Endothelial cell of umbilical vein (primary cell): ENCODE data around the gene PPFIA1. TPM values are rescaled to one million over a fixed set of nuclear protein-coding genes. Genes with fewer than 3 reads are reported as not detected.

Experiments used
- BruUV-seq: library from RNA; stranded (reverse); fragments of 400-500 nt; replicated peaks from 2 replicates; lab custom pipeline; 2021; lab: Mats Ljungman, UMichigan
- CTCF ChIA-PET: fragments of 300-600, 350-600 bp; sonication (Branson Sonifier 250); formaldehyde crosslinking; loops from one replicate; lab custom pipeline; 2021; ENCODE audit warnings: antibody characterized with exemption, inconsistent platforms; lab: Charles Lee
- POLR2A ChIA-PET: fragments of 300-600, 350-600 bp; sonication (Branson Sonifier 250); formaldehyde crosslinking; loops from one replicate; lab custom pipeline; 2021; ENCODE audit warnings: antibody characterized with exemption, inconsistent platforms; lab: Charles Lee
- DNase-seq: peaks from one replicate; pipeline ENCODE4 v3.0.0-alpha.2; 2011; ENCODE audit warnings: low read depth, low spot score
- FAIRE-seq: peaks from 2 replicates; lab custom pipeline; 2011; peaks lifted over from hg19 to GRCh38; lab: Jason Lieb, UNC
- H2AFZ ChIP-seq: 2 replicates; pipeline ENCODE4 v1.6.0; 2012; ENCODE audit warnings: low read depth, low read length, control low read depth, inconsistent platforms
- H3K27ac ChIP-seq: 2 replicates; pipeline ENCODE4 v1.5.1; 2011; ENCODE audit warnings: low read depth, mild to moderate bottlenecking, control low read depth, low read length, moderate library complexity; ENCODE audit not compliant: insufficient read depth
- H3K27me3 ChIP-seq, 2 experiments: 2 replicates each; pipeline versions ENCODE4 v1.6.0 to v1.6.1; 2011; ENCODE audit warnings: low read length in 2 of 2, mixed read lengths in 1 of 2; ENCODE audit not compliant: control insufficient read depth in 2 of 2, insufficient read depth in 2 of 2
- H3K36me3 ChIP-seq, 2 experiments: 2 replicates in 1 of 2; 3 replicates in 1 of 2; pipeline ENCODE4 v1.5.1; 2011; ENCODE audit warnings: low read length in 2 of 2, mild to moderate bottlenecking in 1 of 2, moderate library complexity in 1 of 2; ENCODE audit not compliant: control insufficient read depth in 2 of 2, insufficient read depth in 2 of 2; ENCODE audit errors: extremely low read depth in 1 of 2
- H3K4me1 ChIP-seq: 3 replicates; pipeline ENCODE4 v1.5.1; 2011; ENCODE audit warnings: mild to moderate bottlenecking, low read length; ENCODE audit not compliant: control insufficient read depth, insufficient read depth; ENCODE audit errors: extremely low read depth
- H3K4me2 ChIP-seq: 2 replicates; pipeline ENCODE4 v1.6.1; 2011; ENCODE audit warnings: low read length, control low read depth, mixed read lengths; ENCODE audit not compliant: insufficient read depth
- H3K4me3 ChIP-seq, 3 experiments: fragments of 200-600 bp in 1 of 3; sonication (generic), shearing (Covaris generic) in 1 of 3; replicated peaks in 1 of 3; 2 replicates each; pipeline ENCODE4 v1.5.1; 2011 to 2016; ENCODE audit warnings: control low read depth in 3 of 3, low read length in 3 of 3, mild to moderate bottlenecking in 2 of 3, inconsistent platforms in 1 of 3, low read depth in 1 of 3, moderate library complexity in 1 of 3; ENCODE audit not compliant: insufficient read depth in 1 of 3
- H3K79me2 ChIP-seq: 2 replicates; pipeline ENCODE4 v1.6.0; 2012; ENCODE audit warnings: low read length, inconsistent platforms; ENCODE audit not compliant: control insufficient read depth, insufficient read depth
- H3K9ac ChIP-seq: replicated peaks from 2 replicates; pipeline ENCODE3; 2011; ENCODE audit warnings: low read length, control low read depth; ENCODE audit not compliant: insufficient read depth; ENCODE audit errors: extremely low read depth
- H3K9me1 ChIP-seq: replicated peaks from 3 replicates; pipeline ENCODE4 v1.6.0; 2011; ENCODE audit warnings: mild to moderate bottlenecking, low read length; ENCODE audit not compliant: control insufficient read depth, insufficient read depth; ENCODE audit errors: extremely low read depth
- H3K9me3 ChIP-seq: replicated peaks from 2 replicates; pipeline ENCODE4 v1.5.1; 2012; ENCODE audit warnings: low read length, inconsistent platforms; ENCODE audit not compliant: control insufficient read depth, insufficient read depth
- H4K20me1 ChIP-seq: replicated peaks from 2 replicates; pipeline ENCODE3; 2011; ENCODE audit warnings: mild to moderate bottlenecking, low read length; ENCODE audit not compliant: control insufficient read depth, insufficient read depth; ENCODE audit errors: extremely low read depth
- EZH2 ChIP-seq: IDR thresholded peaks from 2 replicates; pipeline ENCODE4 v1.6.1; 2012; ENCODE audit warnings: borderline replicate concordance, low read depth, mild to moderate bottlenecking, moderate library complexity, low read length, inconsistent platforms; ENCODE audit not compliant: severe bottlenecking
- FOS ChIP-seq: IDR thresholded peaks from 2 replicates; pipeline ENCODE4 v1.6.1; 2011; ENCODE audit warnings: mild to moderate bottlenecking, low read length, moderate library complexity, borderline replicate concordance; ENCODE audit not compliant: insufficient read depth
- GATA2 ChIP-seq: IDR thresholded peaks from 2 replicates; pipeline ENCODE4 v1.7.0; 2011; ENCODE audit warnings: low read depth, mild to moderate bottlenecking, moderate library complexity, mixed read lengths, low read length; ENCODE audit not compliant: insufficient read length, insufficient read depth
- JUN ChIP-seq: IDR thresholded peaks from 2 replicates; pipeline ENCODE4 v1.6.1; 2011; ENCODE audit warnings: borderline replicate concordance, low read depth; ENCODE audit not compliant: insufficient read length, insufficient read depth
- MYC ChIP-seq: IDR thresholded peaks from one replicate; pipeline ENCODE4 v1.6.1; 2011; ENCODE audit warnings: mild to moderate bottlenecking, low read depth, low read length
- POLR2A ChIP-seq: IDR thresholded peaks from 2 replicates; pipeline ENCODE4 v1.6.1; 2012; ENCODE audit warnings: low read depth, mild to moderate bottlenecking, control low read depth, low read length
- dilution Hi-C: fragments of 300-500 bp; cut with MboI; formaldehyde crosslinking; loops from one replicate; pipeline ENCODE4 v1.15.0; 2019; ENCODE audit warnings: low sequenced_read_pairs; ENCODE audit not compliant: extremely low pct_ligation_motif_present
- intact Hi-C: fragments of 100-400 bp; cut with micrococcal nuclease; formaldehyde crosslinking; loops from one replicate; pipeline ENCODE4 v1.10.0; 2022
- polyA plus RNA-seq, 4 experiments: library from polyadenylated mRNA; depleted of rRNA in 3 of 4; stranded (reverse) in 3 of 4; unstranded in 1 of 4; fragments of >200 nt; gene quantifications; 2 replicates each; pipeline versions ENCODE4 v1.2.1 to v1.2.3, GENCODE V29; 2011 to 2012; ENCODE audit warnings: missing spikeins in 1 of 4
- total RNA-seq: library from RNA; stranded (reverse); gene quantifications from 2 replicates; pipeline ENCODE4 v1.2.3, GENCODE V29; 2021
- TF ChIP-seq, protein P1 (sequence below): IDR thresholded peaks from 2 replicates; pipeline ENCODE4 v1.6.1; 2011; ENCODE audit not compliant: insufficient read depth, insufficient read length
- TF ChIP-seq, protein P2 (sequence below), 2 donors: IDR thresholded peaks; 1 replicate in 1 of 2; 2 replicates in 1 of 2; pipeline ENCODE4 v1.5.1; 2011; ENCODE audit warnings: low read length in 2 of 2, mild to moderate bottlenecking in 2 of 2, moderate library complexity in 2 of 2, control low read depth in 1 of 2, inconsistent platforms in 1 of 2, low read depth in 1 of 2; ENCODE audit not compliant: insufficient read depth in 1 of 2; ENCODE audit errors: extremely low read depth in 1 of 2

The PPFIA1 gene
- total and polyA plus RNA-seq, 2 donors (not counting 3 experiments of a cell fraction or from before 2014, with no cell fraction given) = 44.3 to 60.9 TPM

DNA sequence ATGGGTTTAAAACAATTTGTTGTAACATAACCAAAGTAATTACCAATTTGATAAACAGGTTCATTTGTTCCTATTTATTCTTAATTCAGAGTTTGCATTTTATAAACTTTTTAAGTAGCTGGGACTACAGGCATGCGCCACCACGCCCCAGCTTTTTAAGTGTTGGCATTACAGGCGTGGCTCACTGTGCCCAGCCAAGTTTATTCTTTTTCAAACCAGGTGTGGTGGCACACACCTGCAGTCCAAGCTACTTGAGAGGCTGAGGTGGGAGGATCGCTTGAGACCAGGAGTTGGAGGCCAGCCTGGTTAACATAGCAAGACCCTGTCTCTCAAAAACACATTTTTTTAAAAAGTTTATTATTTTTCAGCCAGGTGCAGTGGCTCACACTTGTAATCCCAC, 19.1 kb downstream of the PPFIA1 start:
- Histone ChIP-seq H3K9me3 (no peaks in the 10 kb centered on the region), H2AFZ (no peak overlapping the region), H3K9ac (no peak overlapping the region), H3K79me2 (peaks cover 28% of the 10 kb centered on the region), H3K4me2 (no peak overlapping the region), H3K4me3 (no peak overlapping the region), H3K27ac (no peak overlapping the region), H3K4me1 (no peaks in the 10 kb centered on the region), H3K27me3 (no peaks in the 10 kb centered on the region), H3K36me3 (peaks cover 5 to 8% of the 10 kb centered on the region in 2 experiments), H4K20me1 (no peaks in the 10 kb centered on the region), H3K9me1 (no peaks in the 10 kb centered on the region)
- TF ChIP-seq FOS (no peak), POLR2A (no peak), EZH2 (no peak), GATA2 (no peak), JUN (no peak), MYC (no peak)
- TF ChIP-seq, protein P1, sequence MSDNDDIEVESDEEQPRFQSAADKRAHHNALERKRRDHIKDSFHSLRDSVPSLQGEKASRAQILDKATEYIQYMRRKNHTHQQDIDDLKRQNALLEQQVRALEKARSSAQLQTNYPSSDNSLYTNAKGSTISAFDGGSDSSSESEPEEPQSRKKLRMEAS = no peak
- TF ChIP-seq, protein P2, sequence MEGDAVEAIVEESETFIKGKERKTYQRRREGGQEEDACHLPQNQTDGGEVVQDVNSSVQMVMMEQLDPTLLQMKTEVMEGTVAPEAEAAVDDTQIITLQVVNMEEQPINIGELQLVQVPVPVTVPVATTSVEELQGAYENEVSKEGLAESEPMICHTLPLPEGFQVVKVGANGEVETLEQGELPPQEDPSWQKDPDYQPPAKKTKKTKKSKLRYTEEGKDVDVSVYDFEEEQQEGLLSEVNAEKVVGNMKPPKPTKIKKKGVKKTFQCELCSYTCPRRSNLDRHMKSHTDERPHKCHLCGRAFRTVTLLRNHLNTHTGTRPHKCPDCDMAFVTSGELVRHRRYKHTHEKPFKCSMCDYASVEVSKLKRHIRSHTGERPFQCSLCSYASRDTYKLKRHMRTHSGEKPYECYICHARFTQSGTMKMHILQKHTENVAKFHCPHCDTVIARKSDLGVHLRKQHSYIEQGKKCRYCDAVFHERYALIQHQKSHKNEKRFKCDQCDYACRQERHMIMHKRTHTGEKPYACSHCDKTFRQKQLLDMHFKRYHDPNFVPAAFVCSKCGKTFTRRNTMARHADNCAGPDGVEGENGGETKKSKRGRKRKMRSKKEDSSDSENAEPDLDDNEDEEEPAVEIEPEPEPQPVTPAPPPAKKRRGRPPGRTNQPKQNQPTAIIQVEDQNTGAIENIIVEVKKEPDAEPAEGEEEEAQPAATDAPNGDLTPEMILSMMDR (IDR thresholded peaks at IDR 0.05; ENCODE audit: extremely low read depth in 1 of 2, insufficient read depth in 1 of 2, low read depth in 1 of 2, low read length in 2 of 2) = no peak
- dilution Hi-C loops (no loop called here), intact Hi-C loops (loop anchor here (10.0 kb wide), 1 partner anchor 45 kb away; no protein-coding TSS in a partner anchor)
- FAIRE-seq (no peak), DNase-seq (no peak)
- CTCF ChIA-PET = no interaction called here
- no TSS peak for BruUV-seq
- POLR2A ChIA-PET = no interaction called here
